ENCODE measurements around the gene KHK.

- TF ChIP-seq CTCF (optimal IDR thresholded peaks at IDR 0.05 in 1 of 3, IDR thresholded peaks at IDR 0.05 in 1 of 3, conservative IDR thresholded peaks at IDR 0.05 in 1 of 3; ENCODE audit: extremely low read depth in 1 of 3, insufficient read depth in 2 of 3, low read length in 3 of 3): no peak
- TF ChIP-seq EZH2 (IDR thresholded peaks at IDR 0.05; ENCODE audit: low read length): no peak
These were observed 21.6 kb downstream of the KHK start for GRCh38 chr2:27108221-27108620.

Data from keratinocyte (primary cell).